Jurkat, Clone E6-1 (cell line): Measurements from ENCODE around the gene FBXO24. TPM values are rescaled to one million over a fixed set of nuclear protein-coding genes. Genes with fewer than 3 reads are reported as not detected.
"Not testable (repeated sequence)": the region's sequence is repeated elsewhere in the genome, so short reads cannot be mapped to it uniquely, and the experiment has no call there.

Experiments used
- DNase-seq: peaks from one replicate; pipeline ENCODE4 v3.0.0-alpha.2; 2011; ENCODE audit warnings: low read depth, low spot score
- H3K4me3 ChIP-seq: 2 replicates; pipeline ENCODE4 v1.5.1; 2011; ENCODE audit warnings: mild to moderate bottlenecking, low read length, control low read depth, moderate library complexity
- polyA plus RNA-seq: library from polyadenylated mRNA; unstranded; fragments of >200 nt; gene quantifications from one replicate; pipeline ENCODE4 v1.2.1, GENCODE V29; 2012; ENCODE audit warnings: missing spikeins; ENCODE audit not compliant: insufficient read length, insufficient read depth

The FBXO24 gene, protein sequence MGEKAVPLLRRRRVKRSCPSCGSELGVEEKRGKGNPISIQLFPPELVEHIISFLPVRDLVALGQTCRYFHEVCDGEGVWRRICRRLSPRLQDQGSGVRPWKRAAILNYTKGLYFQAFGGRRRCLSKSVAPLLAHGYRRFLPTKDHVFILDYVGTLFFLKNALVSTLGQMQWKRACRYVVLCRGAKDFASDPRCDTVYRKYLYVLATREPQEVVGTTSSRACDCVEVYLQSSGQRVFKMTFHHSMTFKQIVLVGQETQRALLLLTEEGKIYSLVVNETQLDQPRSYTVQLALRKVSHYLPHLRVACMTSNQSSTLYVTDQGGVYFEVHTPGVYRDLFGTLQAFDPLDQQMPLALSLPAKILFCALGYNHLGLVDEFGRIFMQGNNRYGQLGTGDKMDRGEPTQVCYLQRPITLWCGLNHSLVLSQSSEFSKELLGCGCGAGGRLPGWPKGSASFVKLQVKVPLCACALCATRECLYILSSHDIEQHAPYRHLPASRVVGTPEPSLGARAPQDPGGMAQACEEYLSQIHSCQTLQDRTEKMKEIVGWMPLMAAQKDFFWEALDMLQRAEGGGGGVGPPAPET
- 1.6 TPM for polyA plus RNA-seq

DNA sequence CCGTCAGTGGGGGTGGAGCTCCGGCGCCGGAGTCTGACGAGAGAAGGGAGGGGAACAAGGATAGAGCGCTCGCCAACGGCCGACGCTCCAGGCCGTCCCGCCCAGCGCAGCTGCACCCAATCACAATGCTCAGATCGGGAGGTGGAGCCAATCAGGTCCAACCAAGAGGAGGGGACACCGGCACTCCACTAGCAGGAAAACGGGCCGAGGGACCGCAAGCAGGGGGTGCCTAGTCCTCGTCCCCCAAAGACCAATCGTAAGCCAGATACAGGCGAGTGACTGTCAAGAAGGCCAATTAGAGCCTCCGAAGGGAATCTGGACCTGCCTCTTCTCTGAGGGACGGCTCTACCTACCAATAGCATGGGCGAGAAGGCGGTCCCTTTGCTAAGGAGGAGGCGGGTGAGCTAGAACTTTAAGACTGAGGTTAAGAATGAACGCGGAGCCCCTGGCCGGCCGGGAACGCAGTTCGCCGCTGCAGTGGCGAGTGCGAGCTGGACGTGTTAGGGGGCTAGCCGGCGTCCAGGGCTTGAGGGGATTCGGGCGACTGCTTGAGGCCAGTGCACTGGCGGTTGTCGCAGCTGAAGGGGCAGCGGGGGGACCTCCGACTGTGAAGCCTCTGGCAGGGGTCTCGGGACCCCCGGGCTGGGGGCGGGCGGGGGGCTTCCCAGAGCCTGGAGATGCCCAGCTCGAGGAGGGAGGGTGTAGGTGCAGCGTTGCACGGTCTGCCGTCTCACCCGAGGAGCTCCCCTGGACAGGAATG is at the start of gene FBXO24:
FBXO24 (plus strand) TSS at position 63 of the 760 bp plus-strand sequence; CDS start at position 361, 298 bp downstream.
- peak within 1 kb of the TSS; percentile 85 for H3K4me3 ChIP-seq
- peak; percentile 100 for DNase-seq

DNA sequence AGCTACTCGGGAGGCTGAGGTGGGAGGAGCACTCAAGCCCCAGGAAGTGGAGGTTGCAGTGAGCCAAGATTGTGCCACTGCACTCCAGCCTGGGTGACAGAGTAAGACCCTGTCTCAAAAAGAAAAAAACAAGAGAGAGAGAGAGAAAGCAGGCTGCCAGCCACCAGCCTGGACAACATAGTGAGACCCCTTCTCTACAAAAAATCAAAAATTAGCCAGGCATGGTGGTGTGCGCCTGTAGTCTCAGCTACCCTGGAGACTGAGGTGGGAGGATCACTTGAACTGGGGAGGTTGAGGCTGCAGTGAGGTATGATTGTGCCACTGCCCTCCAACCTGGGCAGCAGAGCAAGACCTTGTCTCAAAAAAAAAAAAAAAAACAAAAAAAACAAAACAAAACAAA is 49.4 kb upstream of the FBXO24 start:
- not testable (repeated sequence) for DNase-seq, H3K4me3 ChIP-seq

DNA sequence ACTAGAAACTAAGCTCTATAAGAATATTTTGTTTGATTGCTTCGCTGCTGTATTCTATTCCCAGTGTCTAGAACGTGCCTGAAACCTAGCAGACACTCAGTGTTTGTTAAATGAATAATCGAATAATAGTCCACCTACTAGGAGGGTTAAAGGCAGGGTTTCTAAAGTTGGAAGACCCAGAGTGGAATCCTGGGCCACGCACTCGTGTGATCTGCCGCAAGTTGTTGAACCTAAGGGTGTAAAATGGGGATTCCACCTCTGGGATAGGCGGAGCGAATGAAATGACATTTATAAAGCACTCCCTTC is 47.8 kb upstream of the FBXO24 start:
- DNase-seq, result no peak
- H3K4me3 ChIP-seq, result peak overlapping the region; percentile 62

DNA sequence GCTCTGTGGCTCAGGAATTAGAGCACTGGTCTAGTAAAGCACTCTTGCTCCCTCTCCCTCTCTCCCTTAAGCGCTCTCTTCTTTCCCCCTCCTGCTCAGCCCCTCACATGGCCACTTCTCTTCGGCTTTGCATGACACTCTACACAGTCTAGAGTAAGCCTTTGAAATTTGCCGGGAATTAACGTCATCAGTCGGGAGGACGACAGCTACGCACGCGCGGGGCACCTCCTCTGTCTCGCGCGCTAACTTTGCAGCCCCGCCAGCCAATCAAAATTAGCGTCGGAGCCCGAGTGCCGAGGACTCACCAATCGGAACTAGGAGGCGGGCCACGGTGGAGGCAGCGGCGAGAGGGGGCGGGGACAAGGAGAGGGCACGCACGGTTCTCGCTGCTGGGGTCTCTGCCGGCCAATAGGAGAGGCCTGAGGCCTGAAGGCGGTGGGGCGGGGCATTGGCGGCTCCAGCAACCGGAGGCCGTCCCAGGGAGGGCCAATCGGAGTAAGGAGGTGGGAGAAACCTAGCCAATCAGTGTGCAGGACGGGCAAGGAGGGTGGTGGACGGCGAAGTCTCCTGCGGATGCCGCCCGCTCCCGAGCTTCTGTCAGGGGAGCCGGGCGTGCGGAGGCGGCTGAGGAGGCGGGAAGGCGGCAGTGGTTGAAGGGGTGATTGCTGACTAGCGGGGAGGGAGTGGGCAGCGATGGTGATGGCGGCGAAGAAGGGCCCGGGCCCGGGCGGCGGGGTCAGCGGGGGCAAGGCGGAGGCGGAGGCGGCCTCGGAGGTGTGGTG is 47.3 kb upstream of the FBXO24 start, which contains the start of gene AGFG2:
AGFG2 (plus strand) TSS at position 550 of the 782 bp plus-strand sequence; CDS start at position 694, 144 bp downstream.
- H3K4me3 ChIP-seq, result peak within 1 kb of the TSS; percentile 64
- peak; percentile 99 for DNase-seq

DNA sequence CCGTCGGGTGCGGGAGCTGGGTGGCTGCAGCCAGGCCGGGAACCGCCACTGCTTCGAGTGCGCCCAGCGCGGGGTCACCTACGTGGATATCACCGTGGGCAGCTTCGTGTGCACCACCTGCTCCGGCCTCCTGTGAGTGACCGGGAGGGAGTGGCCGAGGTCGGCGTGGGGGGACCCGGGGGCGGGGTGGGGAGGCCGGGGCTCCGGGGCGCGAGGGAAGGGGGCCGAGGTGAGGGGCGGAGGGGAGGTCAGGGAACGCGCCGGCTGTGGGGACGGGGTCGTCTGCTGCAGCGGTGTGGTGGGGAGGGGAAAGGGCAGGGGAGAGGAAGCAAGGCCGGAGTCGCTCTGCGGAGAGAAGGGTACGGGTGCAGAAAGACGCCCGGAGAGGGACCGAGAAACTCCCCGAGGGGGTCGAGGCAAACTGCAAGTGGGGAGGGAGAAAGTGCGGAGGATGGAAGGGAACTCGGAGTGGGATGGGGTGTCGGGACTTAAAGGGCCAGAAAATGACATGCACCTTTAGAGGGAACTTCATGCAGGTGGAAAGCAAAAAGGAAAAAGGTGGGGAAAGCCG is 46.6 kb upstream of the FBXO24 start:
- H3K4me3 ChIP-seq, result peak overlapping the region; percentile 64
- DNase-seq, result no peak

DNA sequence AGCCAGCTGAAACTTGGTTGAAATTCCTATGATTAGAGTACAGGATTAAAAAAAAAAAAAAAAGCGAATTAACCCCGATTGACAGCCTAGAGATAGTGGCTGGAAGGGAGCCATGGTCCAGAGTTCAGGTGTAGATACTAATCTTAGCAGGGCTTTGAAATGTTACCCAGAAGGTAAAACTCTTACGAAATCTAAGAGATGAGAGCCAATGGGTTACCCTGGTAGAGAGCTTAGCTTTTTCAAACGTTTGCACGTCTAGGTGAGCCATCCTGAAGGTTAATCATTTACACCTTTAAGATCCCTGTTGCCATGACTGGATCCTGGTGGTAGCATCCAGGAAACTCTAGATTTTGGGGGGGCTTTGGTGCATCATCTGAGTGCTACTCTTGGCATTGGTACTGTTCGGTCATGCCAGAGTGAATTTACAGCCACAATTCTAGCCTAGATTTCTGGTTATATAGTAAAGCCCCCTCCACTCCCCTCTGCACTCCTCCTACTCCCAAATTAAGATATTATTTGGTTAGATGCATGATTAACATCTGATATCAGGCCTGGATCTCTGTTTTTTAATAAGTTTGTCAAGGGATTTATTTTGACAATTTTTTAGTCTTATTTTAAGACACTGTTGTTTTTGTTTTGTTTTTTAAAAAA is 45.9 kb upstream of the FBXO24 start:
- peak overlapping the region; percentile 64 for H3K4me3 ChIP-seq
- no peak for DNase-seq

DNA sequence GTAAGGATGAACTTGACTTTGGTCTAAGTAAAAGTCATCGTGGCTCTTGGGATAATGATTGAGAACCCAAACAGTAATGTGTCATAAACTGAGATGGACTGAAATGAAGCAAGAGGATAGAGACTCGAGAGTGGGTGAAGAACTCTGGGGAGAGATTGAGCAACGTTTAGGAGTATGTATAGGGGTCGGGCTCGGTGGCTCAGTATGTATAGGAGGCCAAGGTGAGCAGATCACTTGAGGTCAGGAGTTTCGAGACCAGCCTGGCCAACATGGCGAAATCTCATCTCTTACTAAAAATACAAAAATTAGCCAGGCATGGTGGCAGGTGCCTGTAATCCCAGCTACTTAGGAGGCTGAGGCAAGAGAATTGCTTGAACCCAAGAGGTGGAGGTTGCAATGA is 44.8 kb upstream of the FBXO24 start:
- not testable (repeated sequence) for DNase-seq, H3K4me3 ChIP-seq

DNA sequence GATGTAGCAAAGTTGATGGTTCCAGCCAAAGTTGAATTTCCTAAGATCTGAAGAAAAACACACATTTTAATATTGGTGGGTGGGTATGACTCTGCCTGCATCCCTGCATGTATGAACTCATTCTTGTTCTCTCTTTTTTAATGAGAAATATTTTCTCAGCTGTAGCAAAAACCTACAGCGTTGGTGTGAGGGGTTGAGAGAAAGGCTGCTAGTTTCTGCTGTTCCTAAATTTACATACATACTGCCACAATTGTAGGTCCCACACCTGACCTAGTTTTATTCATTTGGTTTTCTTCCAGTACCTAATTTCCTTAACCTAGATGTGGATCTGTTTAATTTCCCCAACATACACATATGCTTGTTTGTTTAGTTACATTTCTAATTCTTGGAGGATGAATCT is 42.5 kb upstream of the FBXO24 start:
- no peak for DNase-seq
- H3K4me3 ChIP-seq, result no peak overlapping the region

DNA sequence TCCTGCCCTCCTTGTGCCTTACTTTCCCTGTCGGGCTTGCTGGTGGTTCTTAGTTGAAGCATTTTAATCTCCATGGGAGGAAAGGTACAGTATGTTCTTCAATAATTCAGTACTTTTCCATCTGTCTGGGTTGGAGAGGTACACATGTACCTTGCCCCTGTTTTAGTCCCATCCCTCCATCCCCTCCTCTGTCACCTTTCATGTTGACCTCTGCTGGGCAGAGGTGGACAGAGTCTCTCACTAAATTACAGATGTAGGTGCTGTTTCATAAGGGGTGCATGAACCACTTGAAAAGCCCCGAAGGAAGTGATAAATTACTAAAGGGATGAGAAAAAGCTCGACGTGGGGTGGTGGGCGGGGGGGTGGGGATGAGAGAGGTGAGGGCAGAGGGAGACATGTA is 41.7 kb upstream of the FBXO24 start:
- H3K4me3 ChIP-seq, result no peak overlapping the region
- DNase-seq, result no peak

DNA sequence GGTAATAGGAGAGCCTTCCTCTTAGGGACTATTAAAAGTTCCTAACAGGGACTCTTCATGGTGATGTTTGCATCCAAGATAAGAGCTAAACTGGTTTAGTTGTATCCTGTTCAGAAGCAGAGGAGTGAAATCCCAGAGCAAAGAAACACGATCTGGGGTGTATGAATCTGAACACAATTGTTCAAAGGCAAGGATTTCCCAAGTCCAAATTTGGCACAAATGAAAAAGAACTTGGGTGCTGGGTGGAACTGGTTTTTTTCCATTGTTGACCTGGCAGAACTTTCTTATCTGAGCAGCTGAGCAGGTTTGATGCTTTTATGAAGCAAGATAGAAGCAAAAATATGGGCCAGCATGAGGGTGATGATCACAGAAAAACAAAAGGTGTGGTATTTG is 41.2 kb upstream of the FBXO24 start:
- DNase-seq, result no peak
- no peak overlapping the region for H3K4me3 ChIP-seq

DNA sequence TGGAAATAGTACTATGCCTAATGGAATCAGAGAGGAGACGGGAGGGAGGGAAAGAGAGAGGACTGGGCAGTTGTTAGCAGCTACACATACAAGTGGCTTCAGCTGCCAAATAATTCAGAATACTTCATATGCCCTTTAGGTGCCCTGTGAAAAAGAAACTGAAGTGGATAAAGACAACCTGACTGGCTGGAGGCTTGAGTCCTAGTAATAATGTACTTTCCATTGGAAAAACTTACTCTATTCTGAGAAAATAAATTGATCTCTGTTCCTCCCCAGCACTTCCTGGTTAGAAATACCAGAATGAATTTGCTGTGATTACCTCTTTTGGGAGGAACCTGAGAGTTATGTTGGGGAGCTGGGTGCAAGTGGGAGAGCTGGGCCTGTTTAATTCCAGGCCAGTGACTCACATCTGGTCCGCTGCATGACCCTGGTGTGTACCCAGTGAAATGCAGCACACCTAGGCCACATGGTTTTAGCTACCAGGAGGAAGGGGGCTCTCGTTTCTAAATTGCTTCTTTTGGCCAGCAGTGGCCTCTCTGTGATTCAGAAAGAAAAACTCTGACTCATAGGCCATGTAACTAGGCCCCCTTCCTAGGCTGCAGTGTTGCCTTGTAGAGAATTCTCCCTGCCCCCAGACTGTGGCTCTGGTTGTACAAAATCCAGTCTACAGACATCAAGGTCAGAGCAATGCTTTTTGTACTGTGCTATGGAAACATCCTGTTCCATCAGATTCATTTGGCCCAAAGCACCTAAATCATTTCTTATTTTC is 40.6 kb upstream of the FBXO24 start:
- no peak for DNase-seq
- no peak overlapping the region for H3K4me3 ChIP-seq

DNA sequence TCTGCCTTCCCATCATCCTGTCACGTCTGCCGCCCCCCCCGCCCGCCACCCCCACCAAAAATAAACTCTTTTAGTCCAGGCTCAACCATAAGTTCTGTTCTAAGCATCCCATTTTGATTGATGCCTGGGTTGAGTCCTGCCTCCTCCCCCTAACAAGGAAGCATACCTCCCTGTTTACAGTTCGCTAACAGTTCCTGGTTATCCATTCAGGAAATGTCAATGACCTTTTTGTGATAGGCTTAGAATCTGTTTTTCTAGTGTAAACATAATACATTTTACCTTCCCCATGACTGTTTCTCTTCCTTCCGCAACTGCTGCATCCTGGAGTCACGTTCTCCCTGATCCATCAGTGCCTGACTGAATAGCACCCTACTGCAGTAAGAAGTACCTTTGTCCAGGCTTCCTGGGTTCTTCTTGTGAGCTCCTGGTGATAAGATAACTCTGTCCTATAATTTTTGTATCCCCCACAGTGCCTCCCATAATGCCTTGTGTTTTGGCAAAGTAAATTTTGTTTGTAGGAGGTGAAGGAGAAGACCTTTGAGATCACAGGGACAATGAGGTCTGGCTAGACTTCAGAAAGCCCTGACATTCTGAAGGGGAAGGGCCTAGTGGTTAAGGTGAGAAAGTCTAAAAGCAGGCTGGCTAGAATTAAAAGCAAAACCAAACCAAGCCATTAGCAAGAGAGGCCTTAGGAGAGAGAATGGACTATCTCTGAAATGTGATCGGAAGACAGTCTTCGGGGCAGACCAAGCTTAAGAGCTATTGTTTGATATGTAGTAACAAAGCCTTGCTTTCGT is 39.8 kb upstream of the FBXO24 start:
- H3K4me3 ChIP-seq, result no peak overlapping the region
- no peak for DNase-seq

DNA sequence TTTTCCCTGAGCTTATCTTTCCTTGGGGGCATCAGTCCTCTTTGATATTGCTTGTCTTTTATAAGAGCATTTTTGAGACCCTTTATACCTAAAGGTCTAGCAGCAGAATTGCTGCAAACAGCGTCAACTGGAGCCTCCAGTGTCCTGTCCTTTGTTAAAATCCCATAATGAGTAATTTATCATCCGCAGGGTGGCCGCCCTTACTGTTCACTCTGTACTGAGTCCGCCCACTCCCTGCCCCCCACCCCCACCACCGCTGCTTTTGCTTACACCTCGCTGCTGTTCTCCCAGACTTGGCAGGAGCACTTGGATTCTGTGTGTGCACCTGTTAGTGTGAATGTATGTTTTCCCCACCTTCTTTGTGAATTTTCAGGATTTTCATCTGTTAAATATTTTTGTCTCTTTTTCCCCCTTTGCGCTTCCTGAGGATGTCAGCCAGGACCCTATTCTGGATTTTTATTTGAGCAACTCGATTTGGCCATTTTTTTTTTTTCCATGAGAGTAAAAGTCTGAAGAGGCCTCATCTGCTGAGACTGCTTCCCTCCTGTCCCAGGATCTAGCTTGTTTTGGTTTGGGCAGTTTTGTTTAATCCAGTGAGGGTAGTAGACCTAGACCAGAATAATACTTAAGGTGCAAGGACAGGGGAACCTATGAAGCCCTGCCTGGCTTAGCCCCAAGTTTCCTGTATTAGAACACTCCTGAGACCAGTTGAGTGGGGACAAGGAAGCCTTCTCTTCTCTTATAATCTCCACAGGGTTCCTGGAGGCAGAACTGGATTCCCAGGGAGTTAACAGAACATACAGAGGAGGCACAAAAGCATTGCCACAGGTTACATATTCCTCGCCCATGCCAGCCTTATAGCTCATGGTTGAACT is 39.0 kb upstream of the FBXO24 start:
- DNase-seq, result no peak
- no peak overlapping the region for H3K4me3 ChIP-seq

DNA sequence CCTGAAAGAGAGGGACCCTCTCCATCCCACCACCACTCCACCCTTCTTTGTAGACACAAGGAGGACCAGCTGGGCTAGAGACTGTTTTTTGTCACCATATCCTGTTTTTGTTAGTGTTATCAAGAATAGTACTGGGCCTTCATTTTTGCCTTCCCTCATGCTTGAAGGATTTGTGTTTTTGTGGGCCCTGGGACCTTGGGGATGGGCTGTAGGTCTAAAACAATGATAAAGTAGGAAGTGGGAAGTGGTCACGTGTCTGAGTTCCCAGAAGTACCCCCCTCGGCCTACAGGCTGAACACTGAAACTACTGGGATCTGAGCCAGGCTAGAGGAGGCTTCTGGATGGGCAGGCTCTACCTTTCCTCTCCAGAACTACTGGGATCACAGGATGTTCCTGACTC is 38.3 kb upstream of the FBXO24 start:
- no peak for DNase-seq
- H3K4me3 ChIP-seq, result no peak overlapping the region

DNA sequence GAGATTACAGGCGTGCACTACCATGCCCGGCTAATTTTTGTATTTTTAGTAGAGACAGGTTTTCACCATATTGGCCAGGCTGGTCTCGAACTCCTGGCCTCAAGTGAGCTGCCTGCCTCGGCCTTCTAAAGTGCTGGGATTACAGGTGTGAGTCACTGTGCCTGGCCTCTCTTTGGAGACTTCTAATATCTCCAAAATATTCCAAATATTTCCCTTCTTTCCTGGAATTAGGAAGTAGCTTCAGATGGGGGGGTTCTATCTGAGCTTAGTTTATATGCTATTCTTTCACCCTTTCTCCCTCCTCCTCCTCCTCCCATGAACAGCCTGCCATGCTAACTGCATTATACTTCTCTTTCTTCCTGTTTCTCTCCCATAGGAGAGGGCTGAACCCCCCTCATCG is 37.7 kb upstream of the FBXO24 start:
- DNase-seq, H3K4me3 ChIP-seq: not testable (repeated sequence)

DNA sequence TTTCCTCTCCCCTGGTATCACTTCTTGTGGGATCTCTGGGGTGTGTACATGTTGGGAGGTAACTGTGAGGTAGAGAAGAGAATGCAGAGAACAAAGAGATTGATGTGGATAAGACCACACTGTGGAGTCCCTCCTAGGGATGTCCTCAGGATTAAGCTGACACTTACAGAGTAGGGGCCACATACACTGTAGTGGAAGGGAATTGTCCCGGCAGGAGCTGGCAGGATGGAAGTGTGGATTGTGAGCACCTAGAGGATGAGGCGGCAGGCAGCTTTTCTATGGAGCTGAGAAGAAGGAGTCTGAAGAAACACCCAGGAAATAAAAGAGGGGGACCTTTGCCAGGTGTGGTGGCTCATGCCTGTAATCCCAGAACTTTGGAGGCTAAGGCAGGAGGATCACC is 33.6 kb upstream of the FBXO24 start:
- DNase-seq, result no peak
- no peak overlapping the region for H3K4me3 ChIP-seq
